HepG2 (cell line): ENCODE results near the gene KIF1C. TPM values are rescaled to one million over a fixed set of nuclear protein-coding genes. Genes with fewer than 3 reads are reported as not detected.
A peak's percentile ranks its signal among the peaks of the same experiment; 100 is the strongest.

Experiments
- ASH2L ChIP-seq: fragments of 300-600, 200-600 bp; sonication (generic); IDR thresholded peaks from 2 replicates; pipeline ENCODE4 v1.7.0; 2017; ENCODE audit warnings: low read depth, mild to moderate bottlenecking, moderate library complexity, mixed read lengths, low read length; ENCODE audit not compliant: insufficient read length
- ESRRA ChIP-seq: sonication (generic); formaldehyde crosslinking; IDR thresholded peaks from 2 replicates; pipeline ENCODE4 v1.5.1; 2020; ENCODE audit warnings: mild to moderate bottlenecking, low read depth, missing genetic modification reagents
- IKZF4 ChIP-seq: sonication (generic); formaldehyde crosslinking; IDR thresholded peaks from 2 replicates; pipeline ENCODE4 v1.5.1; 2020; ENCODE audit warnings: borderline replicate concordance, mild to moderate bottlenecking, low read depth, missing genetic modification reagents; ENCODE audit errors: not compliant biosample characterization
- MAF1 ChIP-seq: sonication (generic); formaldehyde crosslinking; IDR thresholded peaks from 2 replicates; pipeline ENCODE4 v1.5.0; 2020; ENCODE audit warnings: missing genetic modification reagents, borderline replicate concordance
- MEIS1 ChIP-seq: sonication (generic); formaldehyde crosslinking; IDR thresholded peaks from 2 replicates; pipeline ENCODE4 v1.9.0; 2021; ENCODE audit warnings: mild to moderate bottlenecking, missing genetic modification reagents, moderate library complexity, borderline replicate concordance
- NFATC3 ChIP-seq: sonication (generic); formaldehyde crosslinking; IDR thresholded peaks from 2 replicates; pipeline ENCODE4 v1.5.1; 2020; ENCODE audit warnings: mild to moderate bottlenecking, missing genetic modification reagents
- RBAK ChIP-seq: sonication (generic); formaldehyde crosslinking; IDR thresholded peaks from 2 replicates; pipeline ENCODE4 v1.5.1; 2020; ENCODE audit warnings: mild to moderate bottlenecking, missing genetic modification reagents
- RXRB ChIP-seq: IDR thresholded peaks from 2 replicates; pipeline ENCODE4 v1.6.1; 2016; ENCODE audit warnings: borderline replicate concordance, missing genetic modification reagents, missing compliant biosample characterization
- TBP ChIP-seq: sonication (generic); formaldehyde crosslinking; IDR thresholded peaks from 2 replicates; pipeline ENCODE4 v1.5.0; 2020; ENCODE audit warnings: missing genetic modification reagents
- YEATS2 ChIP-seq: sonication (generic); formaldehyde crosslinking; IDR thresholded peaks from 2 replicates; pipeline ENCODE4 v1.4.0; 2020; ENCODE audit warnings: missing genetic modification reagents, borderline replicate concordance
- ZFY ChIP-seq: sonication (generic); formaldehyde crosslinking; IDR thresholded peaks from 2 replicates; pipeline ENCODE4 v1.4.0; 2020; ENCODE audit warnings: missing genetic modification reagents
- ZNF33B ChIP-seq: sonication (generic); formaldehyde crosslinking; IDR thresholded peaks from 2 replicates; pipeline ENCODE4 v1.5.1; 2020; ENCODE audit warnings: mild to moderate bottlenecking, missing genetic modification reagents
- ZNF510 ChIP-seq: sonication (generic); formaldehyde crosslinking; IDR thresholded peaks from 2 replicates; pipeline ENCODE4 v1.4.0; 2020; ENCODE audit warnings: low read depth, mild to moderate bottlenecking, missing genetic modification reagents
- ZNF672 ChIP-seq: sonication (generic); formaldehyde crosslinking; IDR thresholded peaks from 2 replicates; pipeline ENCODE4 v1.8.1; 2022; ENCODE audit warnings: missing genetic modification reagents
- ZSCAN30 ChIP-seq: sonication (generic); formaldehyde crosslinking; IDR thresholded peaks from 2 replicates; pipeline ENCODE4 v1.5.0; 2020; ENCODE audit warnings: mild to moderate bottlenecking, missing genetic modification reagents
- polyA plus RNA-seq, 8 experiments: library from polyadenylated mRNA; depleted of rRNA in 3 of 8; stranded (reverse) in 7 of 8; unstranded in 1 of 8; fragments of >200 nt; fragmentation: Illumina TruSeq in 4 of 8; extraction: Trizol in 4 of 8; gene quantifications; 2 replicates each; pipeline versions ENCODE4 v1.2.1 to v1.2.3, GENCODE V29; 2011 to 2016; ENCODE audit warnings: low read depth in 4 of 8, missing spikeins in 1 of 8, mixed read lengths in 1 of 8; ENCODE audit not compliant: insufficient read depth in 1 of 8
- total RNA-seq, 5 experiments: library from RNA; depleted of rRNA; stranded (reverse); fragments of >200 nt; fragmentation: Illumina TruSeq; extraction: Trizol; gene quantifications; 2 replicates each; pipeline ENCODE4 v1.2.3, GENCODE V29; 2016; ENCODE audit warnings: low read depth in 1 of 5
- TF ChIP-seq, protein P1 (sequence below): sonication (generic); formaldehyde crosslinking; conservative IDR thresholded peaks from 2 replicates; pipeline ENCODE4 v1.5.0; 2020; ENCODE audit warnings: missing genetic modification reagents
- TF ChIP-seq, protein P2 (sequence below): sonication (generic); formaldehyde crosslinking; IDR thresholded peaks from 2 replicates; pipeline ENCODE4 v1.4.0; 2020; ENCODE audit warnings: mild to moderate bottlenecking, missing genetic modification reagents
- TF ChIP-seq, protein P3 (sequence below): sonication (generic); formaldehyde crosslinking; IDR thresholded peaks from 2 replicates; pipeline ENCODE4 v1.4.0; 2020; ENCODE audit warnings: missing genetic modification reagents
- TF ChIP-seq, protein P4 (sequence below): IDR thresholded peaks from 2 replicates; pipeline ENCODE4 v1.6.1; 2016; ENCODE audit warnings: missing compliant biosample characterization, missing genetic modification reagents, borderline replicate concordance
- TF ChIP-seq, protein P5 (sequence below): IDR thresholded peaks from 2 replicates; pipeline ENCODE4 v1.6.1; 2016; ENCODE audit warnings: control low read depth
- TF ChIP-seq, protein P6 (sequence below): sonication (generic); formaldehyde crosslinking; IDR thresholded peaks from 2 replicates; pipeline ENCODE4 v1.5.0; 2020; ENCODE audit warnings: missing genetic modification reagents
- TF ChIP-seq, protein P7 (sequence below): sonication (generic); formaldehyde crosslinking; IDR thresholded peaks from 2 replicates; pipeline ENCODE4 v1.4.0; 2020; ENCODE audit warnings: missing genetic modification reagents

Gene KIF1C
- total and polyA plus RNA-seq, 2 of the 13 experiments (the other 11 are each of a cell fraction or from before 2014, with no cell fraction given): 70.0 to 104 TPM

DNA sequence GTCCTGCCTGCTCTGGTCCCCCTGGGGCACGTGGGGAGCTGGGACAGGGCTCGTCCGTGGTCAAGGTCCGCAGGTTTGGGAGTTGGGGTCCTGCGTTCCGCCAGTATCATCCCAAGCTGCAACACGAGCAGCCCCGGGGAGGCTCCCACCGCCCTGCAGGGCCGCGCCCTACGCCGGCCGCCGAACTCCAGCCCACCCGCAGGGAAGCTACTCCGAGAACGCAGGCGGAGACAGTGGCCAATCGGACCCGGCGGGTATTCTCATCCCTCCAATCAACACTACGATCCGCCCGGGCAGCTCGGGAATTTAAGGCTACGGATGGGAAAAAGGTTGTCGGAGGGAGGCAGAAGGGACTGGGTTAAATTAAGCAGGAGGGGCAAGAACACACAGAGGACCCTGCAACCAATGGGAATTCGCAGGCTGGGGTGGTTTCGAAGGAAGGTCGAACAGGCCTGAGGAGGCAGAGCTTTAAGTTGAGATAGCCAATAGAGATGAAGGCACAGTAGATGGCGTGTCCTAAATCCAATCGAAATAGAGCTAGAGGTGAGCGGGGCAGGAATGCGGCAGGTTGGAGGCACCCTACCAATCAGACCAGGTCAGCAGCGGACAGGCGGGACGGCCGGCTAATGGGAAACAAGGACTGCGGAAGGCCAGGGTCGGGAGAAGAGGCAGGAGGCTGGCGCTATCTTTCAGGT is 30.8 kb upstream of the KIF1C start (continued):
- TF ChIP-seq MEIS1 (no peak), RXRB (peak; percentile 31; the same call in 1 of the 2 replicates), ZFY (no peak; the same call in 1 of the 2 replicates), ZNF672 (CRISPR knock-in tag) (no peak), YEATS2 (CRISPR knock-in tag) (no peak), NFATC3 (peak; percentile 75; the same call in 1 of the 2 replicates), ZNF510 (CRISPR knock-in tag) (no peak), ZSCAN30 (CRISPR knock-in tag) (no peak), ASH2L (no peak), TBP (CRISPR knock-in tag) (no peak), IKZF4 (CRISPR knock-in tag) (no peak), MAF1 (CRISPR knock-in tag) (no peak), ESRRA (CRISPR knock-in tag) (no peak), RBAK (no peak), ZNF33B (peak; percentile 57; the same call in 1 of the 2 replicates)
- TF ChIP-seq, protein P1, sequence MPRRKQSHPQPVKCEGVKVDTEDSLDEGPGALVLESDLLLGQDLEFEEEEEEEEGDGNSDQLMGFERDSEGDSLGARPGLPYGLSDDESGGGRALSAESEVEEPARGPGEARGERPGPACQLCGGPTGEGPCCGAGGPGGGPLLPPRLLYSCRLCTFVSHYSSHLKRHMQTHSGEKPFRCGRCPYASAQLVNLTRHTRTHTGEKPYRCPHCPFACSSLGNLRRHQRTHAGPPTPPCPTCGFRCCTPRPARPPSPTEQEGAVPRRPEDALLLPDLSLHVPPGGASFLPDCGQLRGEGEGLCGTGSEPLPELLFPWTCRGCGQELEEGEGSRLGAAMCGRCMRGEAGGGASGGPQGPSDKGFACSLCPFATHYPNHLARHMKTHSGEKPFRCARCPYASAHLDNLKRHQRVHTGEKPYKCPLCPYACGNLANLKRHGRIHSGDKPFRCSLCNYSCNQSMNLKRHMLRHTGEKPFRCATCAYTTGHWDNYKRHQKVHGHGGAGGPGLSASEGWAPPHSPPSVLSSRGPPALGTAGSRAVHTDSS: no peak
- TF ChIP-seq, protein P2, sequence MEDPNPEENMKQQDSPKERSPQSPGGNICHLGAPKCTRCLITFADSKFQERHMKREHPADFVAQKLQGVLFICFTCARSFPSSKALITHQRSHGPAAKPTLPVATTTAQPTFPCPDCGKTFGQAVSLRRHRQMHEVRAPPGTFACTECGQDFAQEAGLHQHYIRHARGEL (CRISPR knock-in tag): no peak
- TF ChIP-seq, protein P3, sequence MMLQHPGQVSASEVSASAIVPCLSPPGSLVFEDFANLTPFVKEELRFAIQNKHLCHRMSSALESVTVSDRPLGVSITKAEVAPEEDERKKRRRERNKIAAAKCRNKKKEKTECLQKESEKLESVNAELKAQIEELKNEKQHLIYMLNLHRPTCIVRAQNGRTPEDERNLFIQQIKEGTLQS: no peak
- TF ChIP-seq, protein P4, sequence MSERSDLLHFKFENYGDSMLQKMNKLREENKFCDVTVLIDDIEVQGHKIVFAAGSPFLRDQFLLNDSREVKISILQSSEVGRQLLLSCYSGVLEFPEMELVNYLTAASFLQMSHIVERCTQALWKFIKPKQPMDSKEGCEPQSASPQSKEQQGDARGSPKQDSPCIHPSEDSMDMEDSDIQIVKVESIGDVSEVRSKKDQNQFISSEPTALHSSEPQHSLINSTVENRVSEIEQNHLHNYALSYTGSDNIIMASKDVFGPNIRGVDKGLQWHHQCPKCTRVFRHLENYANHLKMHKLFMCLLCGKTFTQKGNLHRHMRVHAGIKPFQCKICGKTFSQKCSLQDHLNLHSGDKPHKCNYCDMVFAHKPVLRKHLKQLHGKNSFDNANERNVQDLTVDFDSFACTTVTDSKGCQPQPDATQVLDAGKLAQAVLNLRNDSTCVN (CRISPR knock-in tag): no peak
- TF ChIP-seq, protein P5, sequence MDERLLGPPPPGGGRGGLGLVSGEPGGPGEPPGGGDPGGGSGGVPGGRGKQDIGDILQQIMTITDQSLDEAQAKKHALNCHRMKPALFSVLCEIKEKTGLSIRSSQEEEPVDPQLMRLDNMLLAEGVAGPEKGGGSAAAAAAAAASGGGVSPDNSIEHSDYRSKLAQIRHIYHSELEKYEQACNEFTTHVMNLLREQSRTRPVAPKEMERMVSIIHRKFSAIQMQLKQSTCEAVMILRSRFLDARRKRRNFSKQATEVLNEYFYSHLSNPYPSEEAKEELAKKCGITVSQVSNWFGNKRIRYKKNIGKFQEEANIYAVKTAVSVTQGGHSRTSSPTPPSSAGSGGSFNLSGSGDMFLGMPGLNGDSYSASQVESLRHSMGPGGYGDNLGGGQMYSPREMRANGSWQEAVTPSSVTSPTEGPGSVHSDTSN (CRISPR knock-in tag): peak; percentile 97
- TF ChIP-seq, protein P6, sequence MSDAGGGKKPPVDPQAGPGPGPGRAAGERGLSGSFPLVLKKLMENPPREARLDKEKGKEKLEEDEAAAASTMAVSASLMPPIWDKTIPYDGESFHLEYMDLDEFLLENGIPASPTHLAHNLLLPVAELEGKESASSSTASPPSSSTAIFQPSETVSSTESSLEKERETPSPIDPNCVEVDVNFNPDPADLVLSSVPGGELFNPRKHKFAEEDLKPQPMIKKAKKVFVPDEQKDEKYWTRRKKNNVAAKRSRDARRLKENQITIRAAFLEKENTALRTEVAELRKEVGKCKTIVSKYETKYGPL: no peak
- TF ChIP-seq, protein P7, sequence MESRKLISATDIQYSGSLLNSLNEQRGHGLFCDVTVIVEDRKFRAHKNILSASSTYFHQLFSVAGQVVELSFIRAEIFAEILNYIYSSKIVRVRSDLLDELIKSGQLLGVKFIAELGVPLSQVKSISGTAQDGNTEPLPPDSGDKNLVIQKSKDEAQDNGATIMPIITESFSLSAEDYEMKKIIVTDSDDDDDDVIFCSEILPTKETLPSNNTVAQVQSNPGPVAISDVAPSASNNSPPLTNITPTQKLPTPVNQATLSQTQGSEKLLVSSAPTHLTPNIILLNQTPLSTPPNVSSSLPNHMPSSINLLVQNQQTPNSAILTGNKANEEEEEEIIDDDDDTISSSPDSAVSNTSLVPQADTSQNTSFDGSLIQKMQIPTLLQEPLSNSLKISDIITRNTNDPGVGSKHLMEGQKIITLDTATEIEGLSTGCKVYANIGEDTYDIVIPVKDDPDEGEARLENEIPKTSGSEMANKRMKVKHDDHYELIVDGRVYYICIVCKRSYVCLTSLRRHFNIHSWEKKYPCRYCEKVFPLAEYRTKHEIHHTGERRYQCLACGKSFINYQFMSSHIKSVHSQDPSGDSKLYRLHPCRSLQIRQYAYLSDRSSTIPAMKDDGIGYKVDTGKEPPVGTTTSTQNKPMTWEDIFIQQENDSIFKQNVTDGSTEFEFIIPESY (CRISPR knock-in tag): 0 out of 2 replicates have a peak, but pooled peaks have one; percentile 8
